NCI-H82 (cell line): ENCODE measurements around the gene ZNF532.
"Not testable (repeated sequence)": the region's sequence is repeated elsewhere in the genome, so short reads cannot be mapped to it uniquely, and the experiment has no call there.

ENCODE experiments used
- DNase-seq: peaks from one replicate; lab custom pipeline; 2025; lab: John Stamatoyannopoulos, UW

ZNF532 gene

DNA sequence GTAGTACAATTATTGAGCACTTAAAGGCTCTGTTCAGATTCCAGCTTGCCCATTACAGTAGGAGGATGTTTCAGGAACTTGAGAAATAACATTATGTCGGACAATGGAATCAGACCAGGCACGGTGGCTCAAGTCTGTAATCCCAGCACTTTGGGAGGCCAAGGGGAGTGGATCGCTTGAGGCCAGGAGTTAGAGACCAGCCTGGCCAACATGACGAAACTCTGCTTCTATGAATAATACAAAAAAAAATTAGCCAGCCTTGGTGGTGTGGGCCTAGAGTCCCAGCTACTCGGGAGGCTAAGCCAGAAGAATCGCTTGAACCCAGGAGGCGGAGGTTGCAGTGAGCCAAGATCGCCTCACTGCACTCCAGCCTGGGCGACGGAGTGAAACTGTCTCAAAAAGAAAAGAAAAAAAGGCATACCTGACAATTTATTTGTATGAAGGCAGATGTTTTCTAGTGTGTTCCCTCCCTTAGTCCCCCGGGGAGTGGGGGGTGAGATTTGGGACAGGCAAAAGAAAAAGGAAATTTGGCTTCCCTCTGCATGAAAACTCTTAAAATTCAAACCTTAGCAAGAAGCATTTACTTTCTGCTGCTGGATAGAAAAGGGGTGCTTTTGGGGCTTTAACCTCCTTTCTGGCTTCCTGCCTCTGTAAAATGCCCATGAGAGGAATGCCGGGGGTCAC is 13.7 kb upstream of the ZNF532 start:
- no peak for DNase-seq

GRCh38 chr18:58851856-58852255 is 12.8 kb upstream of the ZNF532 start:
- peak; percentile 70 for DNase-seq

GRCh38 chr18:58852629-58853028 is 12.0 kb upstream of the ZNF532 start:
- DNase-seq, result no peak

GRCh38 chr18:58853561-58853960 is 11.1 kb upstream of the ZNF532 start:
- DNase-seq, result no peak

GRCh38 chr18:58855521-58855920 is 9.2 kb upstream of the ZNF532 start:
- not testable (repeated sequence) for DNase-seq

DNA sequence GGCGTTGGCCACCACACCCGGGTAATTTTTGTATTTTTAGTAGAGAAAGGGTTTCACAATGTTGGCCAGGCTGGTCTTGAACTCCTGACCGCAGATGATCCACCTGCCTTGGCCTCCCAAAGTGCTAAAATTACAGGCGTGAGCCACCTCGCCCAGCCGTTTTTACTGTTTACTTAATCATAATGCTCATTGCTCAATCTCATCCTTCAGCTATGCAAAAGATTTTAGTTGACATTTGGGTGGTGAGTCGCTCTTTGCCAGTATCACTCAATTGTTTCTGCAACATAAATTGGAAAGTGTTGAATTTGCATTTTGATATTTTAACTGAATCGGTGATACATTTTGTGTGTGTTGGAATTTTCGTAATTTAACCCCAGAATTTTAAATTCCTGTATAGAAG is 7.8 kb upstream of the ZNF532 start:
- DNase-seq, result no peak

- DNase-seq, result no peak
Measured at GRCh38 chr18:58858591-58859468, 5.8 kb upstream of the ZNF532 start.

- peak; percentile 45 for DNase-seq
Measured at GRCh38 chr18:58859907-58860306, 4.8 kb upstream of the ZNF532 start.

DNA sequence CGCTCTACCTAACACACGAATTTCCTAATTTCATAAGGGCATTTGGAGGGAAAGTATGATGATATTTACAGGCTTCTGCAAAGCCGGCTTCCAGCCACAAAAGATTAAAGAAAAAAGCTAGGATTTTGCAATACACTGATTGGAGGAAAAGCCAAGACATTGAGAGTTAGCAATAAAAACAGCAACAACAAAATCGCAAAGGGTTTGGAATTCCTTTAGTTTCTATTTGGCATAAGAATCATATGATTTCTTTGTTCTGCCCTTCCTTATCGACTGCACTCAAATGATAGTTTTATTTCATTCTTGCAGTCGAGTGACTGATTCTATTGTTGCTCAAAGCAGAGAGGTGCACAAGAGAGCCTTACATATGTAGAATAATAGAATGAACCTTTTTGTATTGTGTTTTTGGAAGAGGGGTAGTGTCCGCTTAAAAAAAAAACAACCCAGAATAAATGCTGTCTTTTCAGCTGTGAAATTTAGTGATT is 3.9 kb upstream of the ZNF532 start:
- no peak for DNase-seq

GRCh38 chr18:58861353-58861752 is 3.3 kb upstream of the ZNF532 start:
- peak; percentile 49 for DNase-seq

GRCh38 chr18:58861861-58862301 is 2.8 kb upstream of the ZNF532 start:
- peak; percentile 49 for DNase-seq

GRCh38 chr18:58862356-58862755 is 2.3 kb upstream of the ZNF532 start:
- DNase-seq, result peak; percentile 54

GRCh38 chr18:58862851-58863538 is 1.7 kb upstream of the ZNF532 start:
- peak; percentile 56 for DNase-seq

- peak; percentile 50 for DNase-seq
Measured at GRCh38 chr18:58863539-58864145, 1.0 kb upstream of the ZNF532 start.

GRCh38 chr18:58865033-58865590 is 435 bp downstream of the ZNF532 start:
- DNase-seq, result no peak

DNA sequence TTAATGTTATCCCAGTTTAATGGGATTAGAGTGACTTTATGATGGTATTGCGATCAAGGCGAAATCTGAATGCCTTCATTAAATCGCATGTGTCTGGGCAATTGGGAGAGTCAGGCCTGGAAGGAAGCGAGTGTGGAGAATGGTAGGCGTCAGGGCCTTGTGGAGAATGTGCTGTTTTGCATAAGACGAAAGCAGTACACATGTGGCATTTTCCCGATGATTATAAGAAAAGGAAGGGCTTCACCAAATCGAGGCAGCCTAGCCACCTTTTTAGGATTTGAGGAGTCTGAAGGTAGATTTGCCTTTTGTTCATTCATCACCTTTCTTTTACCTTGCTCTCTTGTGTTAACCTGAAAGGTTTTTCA is 1.0 kb downstream of the ZNF532 start:
- peak; percentile 83 for DNase-seq

DNA sequence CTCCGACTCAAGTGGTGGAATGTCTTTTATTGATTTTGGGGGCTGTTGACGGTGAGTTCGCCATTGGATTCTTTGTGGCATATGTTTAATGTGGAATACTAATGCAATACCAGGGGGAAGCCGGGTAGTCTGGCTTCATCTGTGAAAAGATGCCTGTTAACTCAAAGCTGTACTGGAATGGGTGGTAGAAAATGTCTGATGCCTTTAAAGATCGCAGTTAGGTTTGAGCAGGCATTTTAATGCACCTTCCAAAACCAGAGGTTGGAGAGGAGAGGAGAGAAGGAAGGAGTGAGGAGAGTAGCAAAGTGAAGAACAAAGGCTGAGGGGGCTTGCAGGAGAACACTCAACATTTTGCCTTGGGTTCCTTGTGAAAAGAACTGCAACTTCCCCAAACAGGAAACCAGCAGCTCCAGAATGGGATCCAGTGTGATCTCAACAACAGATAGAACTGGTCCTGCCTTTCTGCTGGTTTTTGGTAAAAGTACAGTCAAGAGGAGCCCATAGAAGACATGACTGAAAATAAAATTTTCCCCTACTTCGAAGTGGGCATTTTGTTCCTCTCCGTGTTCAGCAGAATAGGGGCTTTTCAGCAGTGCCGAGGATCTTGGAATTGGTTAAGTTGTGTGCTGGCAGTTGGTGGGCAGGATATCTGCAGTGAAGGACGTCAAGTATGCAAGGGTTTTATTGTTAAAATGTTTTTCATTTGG is 1.5 kb downstream of the ZNF532 start:
- DNase-seq, result peak; percentile 41

- DNase-seq, result peak; percentile 8
Measured at GRCh38 chr18:58866773-58867150, 2.1 kb downstream of the ZNF532 start.

- DNase-seq, result no peak
Measured at GRCh38 chr18:58867281-58867961, 2.7 kb downstream of the ZNF532 start.

- DNase-seq, result no peak
Measured at GRCh38 chr18:58868440-58868839, 3.8 kb downstream of the ZNF532 start.

GRCh38 chr18:58870130-58870529 is 5.5 kb downstream of the ZNF532 start:
- DNase-seq, result no peak
